T1000 (cell line): ENCODE measurements around the gene DCLK3.

ENCODE experiments used
- DNase-seq: peaks from one replicate; lab custom pipeline; 2025; ENCODE audit warnings: mixed read lengths; lab: John Stamatoyannopoulos, UW

The DCLK3 gene

DNA sequence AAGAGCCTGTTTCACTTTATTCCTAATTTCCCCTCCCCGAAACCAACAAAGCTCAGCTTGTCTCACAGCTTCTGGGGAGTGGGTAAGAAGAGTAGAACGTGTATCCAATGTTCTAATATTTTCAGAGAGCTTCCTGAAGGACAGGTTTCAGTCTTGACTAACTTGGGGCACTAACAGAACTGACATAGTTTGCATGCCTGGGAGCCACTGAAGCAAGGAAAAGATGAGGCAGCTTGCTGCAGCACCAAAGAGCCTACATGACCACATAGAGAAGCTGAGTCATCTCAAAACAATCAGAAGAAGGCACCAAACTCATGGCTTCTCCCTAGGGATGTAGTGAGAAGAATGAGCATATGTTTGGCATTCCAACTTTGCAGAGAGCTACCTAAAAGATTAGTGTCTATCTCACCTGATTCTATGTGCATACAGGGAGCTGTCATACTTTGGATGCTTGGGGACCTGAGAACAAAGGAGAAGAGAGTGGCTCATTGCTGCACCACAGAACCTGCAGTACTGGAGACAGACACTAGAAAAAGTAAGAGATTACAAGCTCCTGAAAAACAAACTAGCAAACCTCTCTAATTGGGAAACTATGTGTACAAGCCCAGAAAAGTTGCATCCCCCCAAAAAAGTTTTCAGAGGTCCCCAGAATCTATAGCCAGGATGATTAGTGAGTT, 86.9 kb downstream of the DCLK3 start:
- peak; percentile 68 for DNase-seq

DNA sequence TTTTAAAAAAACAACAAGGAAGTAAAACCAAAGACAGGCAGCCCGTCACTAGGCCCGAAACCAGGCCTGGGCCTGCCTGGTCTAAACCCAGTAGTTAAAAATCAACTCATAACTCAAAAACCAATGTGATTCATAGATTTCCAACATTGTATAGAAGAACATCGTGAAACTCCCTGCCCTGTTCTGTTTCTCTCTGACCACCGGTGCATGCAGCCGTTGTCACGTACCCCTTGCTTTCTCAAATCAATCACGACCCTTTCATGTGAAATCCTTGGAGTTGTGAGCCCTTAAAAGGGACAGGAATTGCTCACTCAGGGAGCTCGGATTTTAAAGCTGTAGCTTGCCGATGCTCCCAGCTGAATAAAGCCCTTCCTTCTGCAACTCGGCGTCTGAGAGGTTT, 89.5 kb downstream of the DCLK3 start:
- DNase-seq = no peak

DNA sequence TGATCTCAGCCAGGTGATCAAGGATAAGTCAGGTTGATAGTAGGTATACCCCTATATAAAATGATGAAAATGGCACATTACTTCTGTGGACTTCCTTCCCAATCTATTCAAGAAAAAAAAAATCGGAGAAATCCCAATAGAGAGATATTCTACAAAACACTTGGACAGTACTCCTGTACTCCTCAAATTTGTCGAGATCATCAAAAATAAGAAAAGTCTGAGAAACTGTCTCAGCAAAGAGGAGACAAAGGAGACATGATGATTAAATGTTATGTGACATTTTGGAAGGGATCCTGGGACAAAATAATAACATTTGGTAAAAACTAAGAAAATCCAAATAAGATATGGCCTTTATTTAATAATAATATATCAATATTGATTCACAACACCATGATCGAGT, 94.6 kb downstream of the DCLK3 start:
- no peak for DNase-seq

DNA sequence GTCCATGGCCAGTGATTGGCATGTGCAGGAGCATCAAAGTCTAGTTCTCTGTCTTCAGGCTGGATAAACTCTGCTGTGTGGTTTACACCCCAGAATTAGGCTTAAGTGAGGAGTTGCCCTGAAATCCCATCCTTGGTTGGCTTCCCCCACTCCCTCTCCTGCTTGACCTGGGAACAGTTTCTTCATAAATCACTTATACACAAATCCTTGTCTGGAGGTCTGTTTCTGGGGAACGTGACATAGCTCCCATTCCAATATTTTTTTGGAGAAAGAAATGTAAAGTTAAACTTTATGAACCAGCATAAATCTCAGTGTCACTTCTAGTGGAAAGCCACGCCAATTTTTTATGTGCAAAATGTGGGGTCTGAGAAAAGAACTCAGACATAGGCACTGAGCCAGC, 98.2 kb downstream of the DCLK3 start:
- DNase-seq = no peak

DNA sequence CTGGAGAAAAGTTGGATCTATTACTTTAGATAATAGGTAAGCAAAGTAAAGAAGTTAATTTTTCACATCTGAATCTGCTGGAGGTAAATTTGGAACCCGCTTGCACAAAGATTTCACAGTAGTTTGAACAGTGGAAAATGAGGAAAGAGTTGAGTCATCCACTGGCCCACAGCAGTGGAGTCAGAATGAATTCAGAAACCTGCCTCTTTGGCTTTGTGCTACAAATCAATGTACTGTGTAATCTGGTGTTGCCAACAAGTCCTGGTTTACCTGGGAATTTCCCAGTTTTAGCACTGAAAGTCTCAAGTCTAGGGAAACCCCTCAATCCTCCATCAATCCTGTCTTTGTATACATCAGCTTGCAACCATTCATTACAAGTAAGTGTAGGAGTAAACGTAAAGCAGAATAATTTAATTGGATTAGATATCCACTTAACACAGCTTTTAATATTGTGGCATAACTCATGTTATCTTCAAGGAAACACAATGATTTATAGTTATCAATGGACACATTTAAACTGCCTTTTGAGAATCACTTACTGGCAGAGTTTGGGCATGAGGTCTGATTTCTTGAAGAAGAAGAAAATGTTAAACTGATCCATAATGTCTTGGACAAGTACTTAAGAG, 100.6 kb downstream of the DCLK3 start:
- DNase-seq = no peak

DNA sequence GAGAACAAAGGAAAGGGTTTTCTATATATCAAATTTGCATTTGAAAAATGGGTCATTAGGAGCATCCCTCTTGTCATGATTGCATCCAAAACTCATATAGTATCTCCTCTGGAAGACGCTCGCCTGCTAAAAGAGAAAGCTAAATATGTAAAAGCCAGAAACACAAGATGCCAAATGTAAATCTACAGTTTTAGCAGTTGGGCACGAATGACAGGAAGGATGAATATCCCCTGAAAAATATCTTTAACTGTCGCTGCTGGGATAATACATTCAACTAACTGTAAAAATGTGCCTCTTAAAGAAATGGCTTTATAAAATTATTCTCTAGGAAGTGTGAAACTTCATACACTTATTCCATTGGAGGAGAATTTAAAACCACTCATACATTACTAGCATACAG, 101.7 kb downstream of the DCLK3 start:
- no peak for DNase-seq
